NCI-H2227 (cell line): Measurements from ENCODE around the gene HPSE.

Experiments
- DNase-seq: peaks from one replicate; lab custom pipeline; 2025; ENCODE audit not compliant: unreplicated experiment; lab: John Stamatoyannopoulos, UW

The HPSE gene

GRCh38 chr4:83250687-83251446 lies 83.8 kb downstream of the HPSE start:
- DNase-seq, result no peak

GRCh38 chr4:83248486-83248885 lies 86.2 kb downstream of the HPSE start:
- DNase-seq, result no peak

- DNase-seq, result no peak
Measured at GRCh38 chr4:83247415-83248357, 87.0 kb downstream of the HPSE start.
